T-helper 17 cell (primary cell): ENCODE results near the gene ZMYND10. TPM values are rescaled to one million over a fixed set of nuclear protein-coding genes. Genes with fewer than 3 reads are reported as not detected.

Experiments used
- ATAC-seq: fragments of 150-1000 bp; cut with Tn5 transposase; 2 replicates; pipeline ENCODE4 v1.10.0; 2021; ENCODE audit warnings: mild to moderate bottlenecking, moderate library complexity
- DNase-seq, 3 donors: peaks; one replicate each; pipeline versions ENCODE4 v3.0.0 to v3.0.0-alpha.2; 2020 to 2021
- H3K9me3 ChIP-seq: one replicate; pipeline ENCODE4 v1.7.0; 2013; ENCODE audit warnings: low read length, mild to moderate bottlenecking; ENCODE audit not compliant: control insufficient read depth, poor library complexity, severe bottlenecking
- H3K27ac Mint-ChIP-seq: one replicate; pipeline ENCODE4 v1.8.0; 2022; ENCODE audit warnings: mild to moderate bottlenecking, moderate library complexity, mixed read lengths
- H3K27me3 Mint-ChIP-seq: one replicate; pipeline ENCODE4 v1.8.0; 2022; ENCODE audit warnings: mixed read lengths
- H3K36me3 Mint-ChIP-seq: one replicate; pipeline ENCODE4 v1.8.0; 2022; ENCODE audit warnings: low read depth, mixed read lengths
- H3K4me1 Mint-ChIP-seq: one replicate; pipeline ENCODE4 v1.8.0; 2022; ENCODE audit warnings: mild to moderate bottlenecking, mixed read lengths
- H3K4me3 Mint-ChIP-seq: one replicate; pipeline ENCODE4 v1.8.0; 2022; ENCODE audit warnings: mild to moderate bottlenecking, moderate library complexity, mixed read lengths
- total RNA-seq, 4 donors: library from RNA in 2 of 4; stranded (reverse) in 2 of 4; gene quantifications; one replicate each; pipeline ENCODE4 v1.2.3 and lab custom pipeline; 2022 to 2026

The ZMYND10 gene
- total RNA-seq, 2 donors from 2014 or later, result 1.1 to 1.3 TPM

DNA sequence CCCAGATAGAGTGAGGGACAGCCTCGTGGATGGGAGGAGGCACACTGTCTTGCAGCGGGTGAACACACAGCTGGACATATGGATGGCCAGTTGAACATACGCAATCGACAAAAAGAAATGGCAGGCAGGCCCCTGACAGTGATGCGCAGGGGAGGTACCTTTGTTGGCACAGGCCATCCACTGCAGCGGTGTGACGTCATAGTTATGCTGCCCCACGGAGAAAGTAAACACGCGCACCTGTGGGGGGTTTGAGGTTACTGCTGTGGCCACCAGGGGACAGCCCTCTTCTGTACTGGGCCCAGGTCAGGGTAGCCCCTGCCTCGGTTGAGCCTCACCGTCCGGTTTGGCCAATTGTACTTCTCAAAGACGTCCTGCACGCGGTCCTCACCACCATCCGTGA, 33.2 kb upstream of the ZMYND10 start:
- H3K27me3 Mint-ChIP-seq, result no peaks in the 10 kb centered on the region
- no peak for DNase-seq
- H3K4me3 Mint-ChIP-seq, result no peak overlapping the region
- H3K4me1 Mint-ChIP-seq, result no peaks in the 10 kb centered on the region
- no peak overlapping the region for H3K27ac Mint-ChIP-seq
- no peaks in the 10 kb centered on the region for H3K36me3 Mint-ChIP-seq
- ATAC-seq, result no peak
- H3K9me3 ChIP-seq, result no peaks in the 10 kb centered on the region

DNA sequence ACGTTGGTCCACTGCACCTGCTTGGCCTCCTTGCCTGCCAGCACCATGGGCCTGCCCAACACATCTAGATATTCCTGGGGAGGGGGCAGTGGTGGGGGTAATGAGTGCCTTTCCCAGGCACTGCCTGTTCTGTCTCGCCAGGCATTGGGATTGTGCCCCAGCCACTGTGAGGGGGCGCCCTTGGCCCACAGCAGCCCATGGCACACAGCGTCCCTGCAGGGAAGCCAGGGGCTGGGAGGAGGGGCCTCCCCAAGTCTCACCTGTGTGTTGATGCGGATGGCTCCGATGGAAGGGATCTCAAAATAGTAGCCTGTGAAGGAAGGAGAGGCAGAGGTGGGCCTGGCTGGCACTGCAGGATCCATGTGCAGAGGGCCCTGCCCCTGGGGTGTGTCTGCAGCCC, 32.5 kb upstream of the ZMYND10 start:
- no peak overlapping the region for H3K27ac Mint-ChIP-seq
- peaks cover 3% of the 10 kb centered on the region for H3K4me1 Mint-ChIP-seq
- no peaks in the 10 kb centered on the region for H3K36me3 Mint-ChIP-seq
- no peaks in the 10 kb centered on the region for H3K9me3 ChIP-seq
- no peak overlapping the region for H3K4me3 Mint-ChIP-seq
- ATAC-seq, result no peak
- H3K27me3 Mint-ChIP-seq, result no peaks in the 10 kb centered on the region
- no peak for DNase-seq

DNA sequence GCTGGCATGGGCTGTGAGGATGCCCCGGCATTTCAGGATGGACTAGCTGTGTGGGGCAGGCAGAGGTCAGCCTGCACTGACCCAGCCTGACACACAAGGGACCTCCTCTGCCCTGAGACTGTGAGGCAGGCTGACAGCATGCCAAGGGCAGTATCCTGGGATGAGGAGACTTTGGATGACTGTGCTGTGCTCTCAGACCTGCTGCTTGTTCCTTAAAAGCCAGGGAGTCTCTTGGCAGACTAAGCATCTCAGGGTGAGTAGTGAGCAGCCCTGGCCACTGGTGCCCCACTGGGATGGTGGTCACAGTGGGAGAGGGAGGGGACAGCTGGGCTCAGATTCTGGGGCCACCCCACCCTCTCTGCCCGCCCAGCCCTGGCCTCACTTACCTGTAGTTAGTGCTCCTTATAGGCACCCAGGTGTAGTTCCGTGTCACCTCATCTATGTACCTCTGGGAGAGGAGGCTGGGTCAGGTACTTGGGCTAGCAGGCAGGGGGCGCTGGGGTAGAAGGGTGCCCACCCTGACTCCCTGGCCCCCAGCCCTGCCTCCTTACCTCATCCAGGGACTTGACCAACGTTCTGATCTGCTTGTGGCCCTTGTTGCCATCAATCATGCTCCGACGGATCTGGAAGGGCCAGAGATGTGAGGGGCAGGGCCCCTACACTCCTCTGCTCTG, 29.9 kb upstream of the ZMYND10 start:
- no peak for DNase-seq
- H3K36me3 Mint-ChIP-seq, result no peaks in the 10 kb centered on the region
- peaks cover 5% of the 10 kb centered on the region for H3K4me1 Mint-ChIP-seq
- no peaks in the 10 kb centered on the region for H3K9me3 ChIP-seq
- no peak for ATAC-seq
- no peak overlapping the region for H3K27ac Mint-ChIP-seq
- no peaks in the 10 kb centered on the region for H3K27me3 Mint-ChIP-seq
- H3K4me3 Mint-ChIP-seq, result no peak overlapping the region

DNA sequence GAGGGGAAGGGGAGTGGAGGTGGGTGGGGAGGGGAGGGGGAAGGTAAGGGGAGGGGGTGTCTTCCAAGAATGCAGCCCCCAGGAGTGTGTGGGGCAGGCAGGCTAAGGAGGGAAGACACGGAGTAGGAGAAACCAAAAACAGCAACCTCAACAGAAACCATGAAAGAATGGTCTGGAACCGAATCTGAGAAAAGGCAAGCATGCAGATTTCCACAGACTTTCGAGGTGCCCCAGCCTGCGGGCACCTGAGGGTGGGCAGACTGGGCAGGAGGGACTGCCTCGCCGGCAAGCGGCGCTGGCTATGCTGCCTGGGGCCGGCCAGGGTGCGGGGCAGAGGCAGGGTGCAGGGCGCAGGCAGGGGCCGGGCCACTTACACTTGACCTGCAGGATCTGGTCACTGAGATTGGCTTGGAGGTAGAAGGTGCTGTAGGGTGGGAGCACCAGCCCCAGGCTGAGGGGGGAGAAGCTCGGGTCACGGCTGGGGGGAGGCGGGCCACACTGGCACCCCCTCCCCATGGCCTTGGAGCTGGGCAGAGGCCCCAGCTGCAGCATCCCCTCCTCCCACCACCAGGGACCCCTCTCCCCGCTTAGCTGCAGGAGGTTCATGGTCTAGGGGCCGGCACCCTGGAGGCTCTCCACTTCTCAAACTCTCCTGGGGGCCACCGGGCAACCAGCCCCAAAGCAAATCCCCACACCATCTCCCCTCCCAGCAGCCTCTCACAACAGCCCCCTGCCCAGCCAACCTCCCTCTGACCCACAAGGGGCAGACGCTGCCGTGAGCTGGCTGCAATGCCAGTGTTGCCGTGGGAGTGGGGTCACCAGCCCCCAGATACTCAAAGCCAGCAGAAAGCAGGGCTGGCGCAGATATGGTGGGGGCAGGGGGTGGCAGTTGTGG, 29.1 kb upstream of the ZMYND10 start:
- H3K9me3 ChIP-seq, result no peaks in the 10 kb centered on the region
- no peak for DNase-seq
- H3K36me3 Mint-ChIP-seq, result no peaks in the 10 kb centered on the region
- peaks cover 5% of the 10 kb centered on the region for H3K4me1 Mint-ChIP-seq
- no peaks in the 10 kb centered on the region for H3K27me3 Mint-ChIP-seq
- H3K4me3 Mint-ChIP-seq, result no peak overlapping the region
- ATAC-seq, result no peak
- H3K27ac Mint-ChIP-seq, result no peak overlapping the region

DNA sequence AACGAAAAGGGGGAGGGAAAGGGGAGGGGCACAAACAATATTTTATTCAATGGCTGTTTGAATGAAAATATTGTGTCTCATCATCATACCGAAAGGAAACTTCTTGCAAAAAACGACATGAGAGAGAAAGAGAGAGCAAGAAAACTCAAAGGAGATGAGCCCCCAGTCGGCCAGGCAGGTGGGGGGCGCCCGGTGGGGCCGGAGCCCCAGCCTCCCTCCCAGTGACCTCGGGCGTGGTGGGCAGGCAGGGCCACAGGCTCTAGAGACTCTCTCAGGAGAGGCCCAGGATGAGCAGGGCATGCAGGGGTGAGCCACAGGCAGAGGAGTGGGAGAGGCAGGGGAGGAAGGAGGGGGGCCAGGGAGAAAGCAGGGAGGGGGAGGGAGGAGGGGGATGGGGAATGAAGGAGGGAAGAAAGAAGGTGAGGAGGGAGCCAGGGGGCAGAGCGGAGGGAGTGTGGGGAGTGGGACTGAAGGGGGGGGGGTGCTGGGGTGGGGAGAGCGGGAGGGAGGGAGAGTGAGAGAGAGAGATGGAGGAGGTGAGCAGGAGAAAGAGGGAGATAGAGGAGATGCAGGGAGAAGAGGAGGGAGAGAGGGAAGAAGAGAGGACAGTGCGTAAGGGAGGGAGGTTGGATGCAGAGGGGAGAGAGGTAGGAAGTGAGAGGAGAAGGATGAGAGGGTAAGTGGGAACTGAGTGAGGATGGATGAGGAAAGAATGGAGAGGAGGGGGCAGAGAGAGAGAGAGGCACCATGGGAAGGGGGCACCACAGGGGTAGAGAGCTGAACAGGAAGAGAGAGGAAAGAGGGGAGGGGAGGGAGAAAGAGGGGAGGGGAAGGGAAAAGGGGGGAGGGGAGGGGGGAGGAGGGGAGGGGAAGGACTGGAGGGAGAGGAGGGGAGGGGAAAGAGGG, 27.9 kb upstream of the ZMYND10 start:
- Mint-ChIP-seq H3K27ac (no peak overlapping the region), H3K4me3 (peak overlapping the region; percentile 39), H3K36me3 (no peaks in the 10 kb centered on the region), H3K4me1 (peaks cover 5% of the 10 kb centered on the region), H3K27me3 (no peaks in the 10 kb centered on the region)
- no peak for DNase-seq
- no peak for ATAC-seq
- no peaks in the 10 kb centered on the region for H3K9me3 ChIP-seq

DNA sequence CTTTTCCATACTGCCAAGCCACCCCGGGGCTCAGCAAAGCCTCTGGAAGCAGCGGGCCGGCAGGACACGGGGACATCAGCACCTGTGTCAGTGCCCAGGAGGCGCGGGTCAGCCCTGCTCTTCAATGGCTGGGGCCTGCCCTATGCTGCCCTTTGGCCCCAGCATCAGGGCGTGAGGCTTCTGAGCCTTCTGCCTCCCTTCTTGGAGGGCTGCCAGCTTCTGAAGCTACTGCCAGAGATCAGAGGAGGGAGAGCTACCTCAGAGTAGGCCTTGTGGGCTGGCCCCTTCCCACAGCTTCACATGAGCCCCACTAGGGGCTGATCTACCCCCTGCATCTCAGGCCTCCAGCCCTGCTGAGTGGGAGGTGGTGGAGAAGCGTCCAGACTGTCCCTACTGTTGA, 26.8 kb upstream of the ZMYND10 start:
- Mint-ChIP-seq H3K4me3 (no peak overlapping the region), H3K27me3 (no peaks in the 10 kb centered on the region), H3K4me1 (peaks cover 6% of the 10 kb centered on the region)

DNA sequence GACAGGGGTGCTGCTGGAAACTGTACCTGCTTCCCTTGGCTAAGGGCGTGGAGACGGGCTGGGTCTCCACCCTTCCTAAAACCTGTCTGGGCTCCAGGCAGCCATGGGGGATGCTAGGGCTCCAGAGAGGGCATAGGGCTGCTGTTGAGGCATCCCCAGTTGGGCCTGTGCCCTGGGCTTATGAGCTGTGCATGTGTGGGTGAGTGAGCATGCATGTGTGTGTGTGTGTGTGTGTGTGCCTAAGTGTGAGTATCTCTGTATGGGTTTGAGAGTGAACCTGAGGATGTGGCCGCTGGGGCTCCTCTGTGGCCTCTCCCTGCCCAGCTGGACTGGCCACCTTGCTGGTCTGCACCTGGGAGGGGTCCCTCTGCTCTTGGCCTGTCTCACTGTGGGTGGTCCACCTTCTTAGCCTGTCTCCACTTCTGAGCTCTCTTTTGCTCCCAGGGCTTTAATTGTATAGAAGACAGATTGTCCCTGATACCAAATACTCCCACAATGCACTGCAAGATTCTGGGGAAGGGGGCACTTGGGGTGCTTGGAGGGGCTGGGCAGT, 25.7 kb upstream of the ZMYND10 start:
- ATAC-seq, result no peak
- Mint-ChIP-seq H3K27me3 (no peaks in the 10 kb centered on the region), H3K27ac (no peak overlapping the region)

More for the DNA sequence above, 26.8 kb upstream of the ZMYND10 start:
- DNase-seq, result no peak
- H3K36me3 Mint-ChIP-seq, result no peaks in the 10 kb centered on the region
- H3K9me3 ChIP-seq, result no peaks in the 10 kb centered on the region
- no peak for ATAC-seq
- peak overlapping the region; percentile 70 for H3K27ac Mint-ChIP-seq

DNA sequence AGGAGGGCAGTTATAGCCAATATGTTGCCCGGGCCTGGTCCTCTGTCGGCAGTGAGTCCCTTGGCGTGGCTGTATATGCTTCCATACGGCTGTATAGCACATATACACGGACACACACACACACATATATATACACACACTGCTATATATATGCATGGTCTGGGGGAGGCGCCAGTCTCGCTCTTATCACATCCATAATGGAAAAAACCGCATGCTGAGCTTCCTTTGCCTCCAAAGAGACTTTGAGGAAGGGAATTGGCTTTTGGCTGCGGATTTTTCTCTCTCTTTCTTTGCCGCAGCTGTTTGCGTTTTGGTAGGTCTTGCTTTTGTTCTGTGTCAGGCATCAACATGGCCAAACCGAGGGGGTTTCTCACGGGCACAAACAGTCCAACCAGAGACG, 25.1 kb upstream of the ZMYND10 start:
- Mint-ChIP-seq H3K4me1 (peaks cover 12% of the 10 kb centered on the region), H3K36me3 (no peaks in the 10 kb centered on the region), H3K27ac (no peak overlapping the region), H3K27me3 (no peaks in the 10 kb centered on the region), H3K4me3 (no peak overlapping the region)
- no peak for DNase-seq
- no peaks in the 10 kb centered on the region for H3K9me3 ChIP-seq
- no peak for ATAC-seq

More for the DNA sequence above, 25.7 kb upstream of the ZMYND10 start:
- Mint-ChIP-seq H3K4me3 (no peak overlapping the region), H3K4me1 (peaks cover 9% of the 10 kb centered on the region), H3K36me3 (no peaks in the 10 kb centered on the region)
- DNase-seq, result no peak
- no peaks in the 10 kb centered on the region for H3K9me3 ChIP-seq

DNA sequence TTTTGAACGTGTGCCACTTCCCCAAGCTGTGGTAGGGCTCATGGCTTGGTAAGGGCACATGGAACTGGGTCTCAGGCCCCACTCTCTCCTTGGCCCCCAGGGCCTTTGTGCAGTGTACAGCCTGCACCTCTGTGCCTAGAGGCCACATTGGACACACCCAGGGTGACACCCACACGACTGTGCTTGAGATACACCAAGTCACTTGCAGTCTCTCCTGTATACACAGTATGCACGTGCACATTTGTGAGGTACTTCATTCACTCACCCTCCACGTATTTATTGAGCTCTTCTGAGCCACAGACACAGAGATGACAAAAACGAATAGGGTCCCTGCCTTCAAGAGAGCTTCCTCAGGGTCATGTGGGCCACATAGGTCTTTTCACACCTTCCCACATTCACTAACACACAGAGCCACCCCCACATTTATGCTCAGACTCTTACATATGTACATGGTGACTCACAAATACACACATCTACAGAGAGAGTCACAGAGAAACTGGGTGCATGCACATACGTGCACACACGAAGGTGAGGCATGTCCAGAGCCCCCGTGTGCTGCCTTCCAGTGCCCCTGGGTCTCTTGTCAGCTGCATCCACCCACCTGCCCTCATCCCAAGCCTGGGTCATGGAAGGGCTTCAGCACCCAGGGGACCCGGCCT, 23.6 kb upstream of the ZMYND10 start:
- Mint-ChIP-seq H3K27ac (peak overlapping the region; percentile 32), H3K27me3 (no peaks in the 10 kb centered on the region), H3K4me1 (peaks cover 20% of the 10 kb centered on the region), H3K4me3 (peak overlapping the region; percentile 55), H3K36me3 (no peaks in the 10 kb centered on the region)
- ATAC-seq, result no peak
- H3K9me3 ChIP-seq, result no peaks in the 10 kb centered on the region
- DNase-seq, result no peak

DNA sequence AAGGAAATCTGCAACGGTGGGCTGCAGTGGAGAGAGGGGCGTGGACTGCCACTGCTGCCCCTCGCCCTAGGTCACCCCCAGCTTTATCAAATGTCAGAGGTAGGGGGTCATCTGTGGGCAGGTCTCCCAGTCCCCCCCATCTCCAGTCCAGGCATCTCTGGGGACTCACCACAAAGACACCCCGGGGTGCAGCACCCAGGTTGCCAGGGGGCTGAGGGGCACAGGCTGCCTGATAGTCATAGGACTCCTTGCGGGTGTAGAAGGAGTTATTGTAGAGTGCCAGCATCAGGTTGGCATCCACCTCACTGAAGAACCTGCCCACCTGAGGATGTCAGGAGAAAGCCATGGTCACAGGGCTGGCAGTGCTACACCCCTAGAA, 20.3 kb upstream of the ZMYND10 start:
- Mint-ChIP-seq H3K27ac (peak overlapping the region; percentile 95), H3K27me3 (no peaks in the 10 kb centered on the region), H3K4me3 (peak overlapping the region; percentile 92), H3K36me3 (no peaks in the 10 kb centered on the region), H3K4me1 (peaks cover 14% of the 10 kb centered on the region)
- DNase-seq (no peak), ATAC-seq (no peak)
- H3K9me3 ChIP-seq, result no peaks in the 10 kb centered on the region

DNA sequence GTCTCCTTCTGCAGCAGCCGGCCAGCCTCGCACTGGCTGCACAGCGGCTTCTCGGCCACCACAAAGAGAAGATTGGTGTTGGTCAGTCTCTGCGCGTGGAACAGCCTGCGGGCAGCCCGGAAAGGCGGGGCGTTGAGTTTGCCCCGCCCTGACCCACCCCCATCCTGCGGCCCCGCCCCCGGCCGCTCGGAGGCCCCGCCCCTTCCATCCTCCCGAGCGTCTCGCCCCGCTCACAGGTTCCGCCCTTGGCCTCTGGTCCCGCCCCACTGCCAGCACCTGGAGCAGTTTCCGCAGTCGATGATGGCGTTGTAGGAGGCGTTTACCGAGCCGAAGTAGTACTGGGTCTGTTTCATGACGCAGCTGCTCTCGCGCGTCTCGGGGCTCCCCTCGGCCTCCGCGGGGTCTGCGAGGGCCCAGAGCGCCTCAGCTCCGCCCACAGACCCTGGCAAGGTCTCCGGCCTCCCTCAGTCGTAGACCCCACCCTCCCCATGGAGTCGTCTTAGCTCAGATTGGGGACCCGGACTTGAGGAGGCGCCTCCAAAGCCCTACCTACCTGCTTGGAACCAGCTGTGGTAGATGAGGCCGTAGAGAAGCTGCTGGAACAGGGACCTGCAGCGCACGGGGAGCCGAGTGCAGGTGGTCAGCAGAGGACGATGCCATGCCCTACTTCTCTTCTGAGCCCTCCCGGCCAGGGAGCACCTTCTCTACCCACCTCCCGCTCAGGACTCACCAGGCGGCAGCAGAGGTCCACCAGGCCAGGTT, 19.7 kb upstream of the ZMYND10 start:
- peak overlapping the region; percentile 95 for H3K27ac Mint-ChIP-seq
- no peaks in the 10 kb centered on the region for H3K27me3 Mint-ChIP-seq

DNA sequence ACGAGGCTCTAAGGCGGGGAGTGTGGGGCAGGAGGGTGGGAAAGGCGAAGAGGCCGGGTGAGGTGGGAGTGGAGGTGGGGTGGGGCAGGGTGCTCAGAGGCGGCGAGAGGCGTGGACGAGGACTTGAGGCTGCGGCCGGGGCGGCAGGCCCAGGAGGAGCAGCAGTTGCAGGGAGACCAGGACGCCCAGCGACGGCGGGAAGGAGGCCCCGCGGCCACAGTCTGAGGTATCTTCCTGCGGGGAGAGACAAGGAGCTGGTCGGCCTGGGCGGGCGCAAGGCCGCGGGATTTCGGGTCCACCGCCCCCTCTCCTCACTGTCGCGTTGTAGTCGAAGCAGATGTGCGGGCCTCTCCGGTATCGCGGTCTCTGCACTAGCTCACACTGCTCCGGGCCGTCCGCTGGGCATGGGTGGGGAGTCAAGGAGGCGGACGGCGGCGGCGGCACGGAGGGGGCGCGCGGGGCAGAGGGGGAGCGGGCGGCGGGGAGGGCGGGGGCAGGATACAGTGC, 19.1 kb upstream of the ZMYND10 start:
- Mint-ChIP-seq H3K27ac (no peak overlapping the region), H3K36me3 (no peaks in the 10 kb centered on the region), H3K4me1 (peaks cover 16% of the 10 kb centered on the region), H3K4me3 (peak overlapping the region; percentile 92), H3K27me3 (no peaks in the 10 kb centered on the region)
- ATAC-seq, result no peak
- no peaks in the 10 kb centered on the region for H3K9me3 ChIP-seq
- no peak for DNase-seq

More for the DNA sequence above, 19.7 kb upstream of the ZMYND10 start:
- Mint-ChIP-seq H3K36me3 (no peaks in the 10 kb centered on the region), H3K4me1 (peaks cover 14% of the 10 kb centered on the region), H3K4me3 (peak overlapping the region; percentile 92)
- H3K9me3 ChIP-seq, result no peaks in the 10 kb centered on the region
- peak; percentile 86 to 94 (median 93) for DNase-seq
- ATAC-seq, result peak; percentile 97
